ENCODE data around the gene PRDM16. TPM values are rescaled to one million over a fixed set of nuclear protein-coding genes. Genes with fewer than 3 reads are reported as not detected.

The PRDM16 gene
- total and polyA plus RNA-seq, 2 of the 8 experiments (the other 6 are each of a cell fraction or from before 2014, with no cell fraction given) = 0.39 to 0.43 TPM

- no peak for TF ChIP-seq SP1 (IDR thresholded peaks at IDR 0.05; ENCODE audit: low read depth, low read length)
- no peak for TF ChIP-seq CBX5 (IDR thresholded peaks at IDR 0.05; ENCODE audit: low read depth, low read length)
- TF ChIP-seq SIN3A (conservative IDR thresholded peaks at IDR 0.05 in 1 of 2, IDR thresholded peaks at IDR 0.05 in 1 of 2; ENCODE audit: low read depth in 1 of 2, low read length in 2 of 2) = no peak
- TF ChIP-seq SIX5 (IDR thresholded peaks at IDR 0.05; ENCODE audit: low read depth, low read length) = no peak
- TF ChIP-seq RNF2 (IDR thresholded peaks at IDR 0.05; ENCODE audit: borderline replicate concordance, low read depth, low read length, missing control alignments, poor library complexity, severe bottlenecking) = no peak
- no peak for TF ChIP-seq TEAD4 (IDR thresholded peaks at IDR 0.05; ENCODE audit: low read depth, low read length)
- TF ChIP-seq, protein P1, sequence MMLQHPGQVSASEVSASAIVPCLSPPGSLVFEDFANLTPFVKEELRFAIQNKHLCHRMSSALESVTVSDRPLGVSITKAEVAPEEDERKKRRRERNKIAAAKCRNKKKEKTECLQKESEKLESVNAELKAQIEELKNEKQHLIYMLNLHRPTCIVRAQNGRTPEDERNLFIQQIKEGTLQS (IDR thresholded peaks at IDR 0.05; ENCODE audit: insufficient read depth, low read depth, low read length) = no peak
These were observed 77.9 kb downstream of the PRDM16 start (continued) for GRCh38 chr1:3146907-3147306.

Data from H1 (cell line).